DND-41 (cell line): ENCODE results near the gene DEFB124.

Source experiments
- CTCF ChIP-seq: IDR thresholded peaks from 2 replicates; pipeline ENCODE4 v1.5.1; 2012; ENCODE audit warnings: borderline replicate concordance, low read length, moderate library complexity, mild to moderate bottlenecking; ENCODE audit not compliant: poor library complexity, severe bottlenecking; ENCODE audit errors: extremely low read depth
- EZH2 ChIP-seq: IDR thresholded peaks from 3 replicates; pipeline ENCODE4 v1.6.1; 2012; ENCODE audit warnings: borderline replicate concordance, low read depth, mild to moderate bottlenecking, moderate library complexity, low read length, inconsistent platforms; ENCODE audit not compliant: severe bottlenecking

- TF ChIP-seq CTCF: no peak
- TF ChIP-seq EZH2: no peak
Measured at GRCh38 chr20:31488115-31488514, 13.2 kb upstream of the DEFB124 start.
